LNCaP clone FGC (cell line): ENCODE results near the gene SEMG1.

ENCODE experiments used
- DNase-seq: peaks from one replicate; pipeline ENCODE4 v3.0.0-alpha.2; 2011; ENCODE audit warnings: low read depth
- H3K4me3 ChIP-seq: 2 replicates; pipeline ENCODE4 v1.5.1; 2011; ENCODE audit warnings: mild to moderate bottlenecking, low read depth, low read length, control low read depth
- TF ChIP-seq, protein P1 (sequence below): IDR thresholded peaks from 2 replicates; pipeline ENCODE4 v1.5.1; 2012; ENCODE audit warnings: mild to moderate bottlenecking; ENCODE audit not compliant: control insufficient read depth, insufficient read depth; ENCODE audit errors: extremely low read depth

Gene SEMG1

DNA sequence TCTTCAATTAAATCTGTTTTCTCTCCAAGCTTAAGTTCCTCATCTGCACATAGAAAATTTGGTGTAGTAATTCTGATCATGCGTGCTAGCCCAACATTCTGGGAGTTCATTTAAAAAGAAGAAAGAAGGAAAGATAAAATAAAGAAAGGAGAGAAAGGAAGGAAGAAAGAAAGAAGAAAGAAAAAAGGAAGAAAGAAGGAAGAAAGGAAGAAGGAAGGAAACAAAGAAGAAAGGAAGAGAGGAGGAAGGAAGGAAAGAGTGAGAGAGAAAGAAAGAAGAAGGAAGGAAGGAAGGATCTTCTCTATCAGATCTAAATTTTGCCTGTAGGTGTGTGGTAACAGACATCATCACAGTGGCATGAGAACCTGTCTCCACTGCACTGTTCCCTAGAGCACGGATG, 31.3 kb downstream of the SEMG1 start:
- TF ChIP-seq, protein P1, sequence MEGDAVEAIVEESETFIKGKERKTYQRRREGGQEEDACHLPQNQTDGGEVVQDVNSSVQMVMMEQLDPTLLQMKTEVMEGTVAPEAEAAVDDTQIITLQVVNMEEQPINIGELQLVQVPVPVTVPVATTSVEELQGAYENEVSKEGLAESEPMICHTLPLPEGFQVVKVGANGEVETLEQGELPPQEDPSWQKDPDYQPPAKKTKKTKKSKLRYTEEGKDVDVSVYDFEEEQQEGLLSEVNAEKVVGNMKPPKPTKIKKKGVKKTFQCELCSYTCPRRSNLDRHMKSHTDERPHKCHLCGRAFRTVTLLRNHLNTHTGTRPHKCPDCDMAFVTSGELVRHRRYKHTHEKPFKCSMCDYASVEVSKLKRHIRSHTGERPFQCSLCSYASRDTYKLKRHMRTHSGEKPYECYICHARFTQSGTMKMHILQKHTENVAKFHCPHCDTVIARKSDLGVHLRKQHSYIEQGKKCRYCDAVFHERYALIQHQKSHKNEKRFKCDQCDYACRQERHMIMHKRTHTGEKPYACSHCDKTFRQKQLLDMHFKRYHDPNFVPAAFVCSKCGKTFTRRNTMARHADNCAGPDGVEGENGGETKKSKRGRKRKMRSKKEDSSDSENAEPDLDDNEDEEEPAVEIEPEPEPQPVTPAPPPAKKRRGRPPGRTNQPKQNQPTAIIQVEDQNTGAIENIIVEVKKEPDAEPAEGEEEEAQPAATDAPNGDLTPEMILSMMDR, result no peak
- DNase-seq, result no peak
- H3K4me3 ChIP-seq, result no peak overlapping the region

DNA sequence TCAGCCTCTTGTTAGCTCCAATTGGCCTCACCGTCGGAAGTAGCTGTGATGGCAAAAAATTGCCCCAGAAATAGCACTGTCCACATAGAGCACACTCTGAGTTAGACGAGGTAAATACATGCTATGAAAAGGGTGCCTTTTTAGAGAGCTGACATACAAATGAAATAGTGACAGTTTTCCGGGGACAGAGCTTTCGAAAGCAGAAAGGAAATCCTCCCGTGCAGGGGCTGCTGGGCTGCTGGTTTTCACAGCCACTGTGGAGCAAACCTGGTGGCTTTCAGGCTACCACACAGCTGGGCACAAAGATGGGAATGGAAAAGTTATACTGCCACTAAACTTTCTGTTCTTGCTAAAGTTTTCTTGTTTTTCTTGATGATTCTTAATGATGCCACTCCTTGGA, 39.3 kb downstream of the SEMG1 start:
- TF ChIP-seq, protein P1, result no peak
- no peak overlapping the region for H3K4me3 ChIP-seq
- no peak for DNase-seq

DNA sequence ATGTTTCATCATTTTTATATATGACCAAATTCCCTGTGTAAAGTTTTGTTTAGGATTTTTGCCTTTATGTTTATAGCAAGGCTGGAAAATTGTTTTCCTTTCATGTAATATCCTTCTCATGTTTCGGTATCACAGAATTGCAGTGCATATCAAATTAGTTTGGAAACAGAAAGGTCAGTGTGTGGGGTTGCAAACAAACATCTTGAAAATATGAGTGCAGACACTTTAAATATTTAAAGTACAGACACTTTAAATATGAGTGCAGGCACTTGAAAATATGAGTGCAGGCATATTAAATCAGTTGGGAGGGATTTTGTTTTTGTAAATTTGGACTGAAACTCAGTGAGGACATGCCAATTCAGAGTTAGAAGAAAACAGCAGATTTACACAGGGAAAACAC, 41.0 kb downstream of the SEMG1 start:
- H3K4me3 ChIP-seq, result no peak overlapping the region
- TF ChIP-seq, protein P1, result no peak
- no peak for DNase-seq

DNA sequence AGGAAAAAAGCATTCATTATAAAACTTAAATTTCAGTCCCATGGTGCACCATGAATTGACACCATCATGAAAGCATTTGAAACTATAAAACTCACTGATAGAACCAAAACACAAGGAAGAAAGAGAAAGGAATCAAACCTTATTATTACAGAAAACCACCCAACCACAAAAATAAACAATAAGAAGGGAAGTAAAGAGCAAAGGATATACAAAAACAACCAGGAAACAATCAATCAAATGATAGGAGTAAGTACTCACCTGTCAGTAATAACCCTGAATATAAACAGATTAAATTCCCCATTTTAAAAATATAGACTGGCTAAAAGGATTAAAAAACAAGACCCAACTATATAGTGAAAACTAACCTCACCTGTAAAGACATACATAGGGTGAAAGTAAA, 41.8 kb downstream of the SEMG1 start:
- TF ChIP-seq, protein P1, result no peak
- no peak overlapping the region for H3K4me3 ChIP-seq
- DNase-seq, result no peak

DNA sequence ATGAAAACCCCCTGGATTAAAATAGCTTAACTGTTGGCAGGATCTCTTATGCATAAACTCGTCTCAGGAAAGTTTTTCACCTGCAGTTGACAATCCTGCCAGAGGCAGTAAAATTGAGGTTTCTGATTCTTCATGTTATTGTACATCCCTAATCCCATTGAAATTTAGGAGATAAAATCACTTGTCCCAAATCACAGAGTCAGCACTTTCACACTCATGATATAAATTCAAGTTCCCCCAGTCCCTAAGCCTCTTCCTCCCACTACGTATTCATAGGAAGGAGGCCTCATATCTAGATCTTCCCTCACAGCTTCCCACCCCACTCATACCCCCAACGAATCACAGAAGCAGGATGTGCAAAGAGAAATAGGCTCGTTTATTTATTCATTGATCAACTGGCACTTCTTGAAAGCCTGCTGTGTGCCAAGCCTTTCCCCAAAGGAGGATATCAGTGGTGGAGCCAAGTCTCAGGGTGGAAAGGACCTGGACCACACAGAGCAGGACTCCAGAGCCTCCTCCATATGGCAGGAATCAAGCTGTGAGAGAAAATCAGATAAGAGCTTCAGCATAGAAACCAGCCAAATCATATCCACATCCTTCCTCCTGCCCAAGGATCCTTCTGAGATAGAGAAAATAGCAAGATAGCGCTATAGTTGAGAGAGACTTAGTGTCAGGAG, 45.2 kb downstream of the SEMG1 start:
- H3K4me3 ChIP-seq, result no peak overlapping the region
- DNase-seq, result no peak
- TF ChIP-seq, protein P1, result no peak

DNA sequence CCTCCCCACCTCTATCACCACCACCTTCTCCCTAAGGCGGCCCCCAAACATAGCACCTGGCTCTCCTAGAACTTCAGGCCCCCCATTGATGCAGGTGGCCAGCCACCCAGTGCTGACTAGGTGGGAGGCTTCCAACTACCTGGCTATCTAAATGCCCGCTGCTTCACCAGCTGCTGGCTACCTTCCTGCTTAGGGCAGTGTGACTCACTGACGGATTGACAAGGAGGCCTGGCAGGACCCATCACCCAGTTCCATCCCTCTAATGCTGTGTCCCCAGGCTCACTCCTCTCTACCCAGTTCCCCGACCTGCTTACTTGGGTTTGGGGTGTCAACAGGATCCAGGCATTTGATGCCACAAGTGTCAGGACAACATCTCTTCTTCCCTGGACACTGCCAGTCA, 46.4 kb downstream of the SEMG1 start:
- no peak for DNase-seq
- TF ChIP-seq, protein P1, result no peak
- no peak overlapping the region for H3K4me3 ChIP-seq

DNA sequence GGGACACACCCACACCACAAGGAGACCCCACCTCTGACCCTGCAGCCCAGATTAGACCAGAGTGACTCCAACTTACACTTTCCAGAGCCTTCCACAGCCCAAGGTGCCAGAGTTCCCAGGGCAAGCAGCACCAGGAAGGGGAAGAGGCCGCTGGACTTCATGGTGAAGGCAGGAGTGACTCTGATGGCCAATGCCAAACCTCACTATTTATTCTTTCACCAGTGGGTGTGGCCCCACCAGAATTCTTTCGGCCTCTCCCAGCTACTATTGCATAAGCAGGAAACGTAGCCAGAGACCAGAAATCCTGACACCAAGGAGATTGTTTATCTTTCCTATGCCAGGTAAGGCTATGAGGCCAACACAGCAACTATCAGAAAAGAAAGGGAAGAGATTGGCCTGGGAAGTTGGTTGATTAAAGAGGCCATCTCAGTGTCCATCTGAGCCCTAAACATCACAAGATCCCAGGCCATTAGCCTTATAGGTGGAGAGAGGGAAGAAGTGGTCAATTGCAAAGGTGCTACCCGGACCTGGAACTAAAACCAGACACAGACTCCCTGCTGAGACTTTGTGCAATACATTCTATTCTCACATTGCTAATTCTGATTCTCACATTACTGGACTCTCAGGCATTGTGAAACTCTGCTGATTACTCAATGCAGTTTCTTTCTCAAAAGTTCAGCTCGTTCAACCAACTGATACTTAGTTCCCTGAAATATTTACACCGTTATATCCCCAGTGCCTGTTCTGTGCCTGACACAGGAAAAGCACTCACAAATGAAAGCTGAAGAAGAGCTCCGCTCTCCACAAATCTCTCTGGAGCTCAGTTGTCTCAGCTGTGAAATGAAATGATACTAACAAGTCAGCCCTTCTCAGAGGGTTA, 47.8 kb downstream of the SEMG1 start, which contains the start of gene SLPI:
Gene SLPI (minus strand): TSS at position 182 of the 880 bp plus-strand sequence. CDS start 21 bp downstream, at position 161.
- TF ChIP-seq, protein P1, result no peak
- H3K4me3 ChIP-seq, result no peak within 1 kb of the TSS
- DNase-seq, result peak; percentile 72
